ENCODE results near the gene CSTF1. TPM values are rescaled to one million over a fixed set of nuclear protein-coding genes. Genes with fewer than 3 reads are reported as not detected.

The CSTF1 gene
- total and polyA plus RNA-seq, 2 donors (not counting 1 experiment from before 2014, with no cell fraction given), result 31.2 to 55.2 TPM

DNA sequence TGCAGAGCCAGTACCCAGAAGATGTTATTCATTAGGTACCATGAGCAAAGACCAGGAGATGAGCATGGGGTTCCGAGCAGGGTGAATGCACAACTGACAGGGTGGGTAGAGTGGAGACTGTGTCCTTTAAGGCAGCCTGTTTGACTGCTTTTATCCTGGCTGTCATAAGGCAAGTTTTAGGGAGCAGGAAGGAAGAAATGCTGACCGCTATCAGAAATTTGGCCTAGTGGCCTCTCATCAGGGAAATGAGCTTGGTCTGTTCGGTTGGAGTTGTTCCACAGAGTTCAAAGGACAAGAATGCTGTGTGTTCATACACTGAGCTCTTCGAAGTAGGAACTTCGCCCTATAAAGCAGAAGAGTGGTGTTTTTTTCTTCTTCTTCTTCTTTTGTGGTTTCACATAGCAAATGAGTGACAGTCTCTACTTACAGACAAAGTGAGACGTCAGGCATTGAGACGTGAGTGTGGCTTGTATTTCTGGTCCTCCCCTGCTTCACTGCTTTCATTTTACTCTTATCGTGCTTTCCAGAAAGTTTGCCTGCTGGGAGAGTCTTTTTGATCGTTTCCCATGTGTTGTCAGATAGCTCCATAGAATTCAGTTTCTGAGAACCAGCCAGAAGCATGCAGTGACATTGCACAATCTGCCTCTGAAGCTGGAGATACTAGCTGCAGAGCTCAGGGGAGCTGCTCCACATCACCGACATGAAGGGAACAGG, 19.5 kb downstream of the CSTF1 start, which contains the start of gene CASS4:
Gene CASS4 (plus strand): TSS at position 502 of the 714 bp plus-strand sequence. CDS start 199 bp downstream, at position 701.
- no peaks in the 10 kb centered on the region for H3K9me3 ChIP-seq (ENCODE audit: control insufficient read depth, insufficient read depth, low read depth, low read length)
- H3K27ac ChIP-seq (ENCODE audit: insufficient read depth, low read length), result peak within 1 kb of the TSS; percentile 80
- H3K4me1 ChIP-seq (ENCODE audit: control insufficient read depth, extremely low read depth, insufficient read depth, low read length), result peaks cover 11% of the 10 kb centered on the region
- H3K27me3 ChIP-seq (ENCODE audit: control insufficient read depth, insufficient read depth, low read length), result no peaks in the 10 kb centered on the region
- H3K9ac ChIP-seq (ENCODE audit: insufficient read depth, low read length), result peak within 1 kb of the TSS; percentile 74
- peaks cover 5% of the 10 kb centered on the region for H3K36me3 ChIP-seq (ENCODE audit: control insufficient read depth, insufficient read depth, low read length)
- peak within 1 kb of the TSS; percentile 50 to 72 (median 68) for H3K4me3 ChIP-seq (replicated peaks in 1 of 4; ENCODE audit: control extremely low read depth in 1 of 4, insufficient read depth in 1 of 4, low read depth in 3 of 4, low read length in 4 of 4)
- peaks cover 44% of the 10 kb centered on the region for H3K79me2 ChIP-seq (ENCODE audit: control insufficient read depth, insufficient read depth, low read length)
- H4K20me1 ChIP-seq (ENCODE audit: control insufficient read depth, extremely low read depth, insufficient read depth, low read length), result no peaks in the 10 kb centered on the region
- peak; percentile 91 to 93 for DNase-seq (ENCODE audit: low read depth in 2 of 2)
- peak within 1 kb of the TSS; percentile 92 for H3K4me2 ChIP-seq (ENCODE audit: extremely low read depth, insufficient read depth, low read length)
- no peak for TF ChIP-seq EZH2 (IDR thresholded peaks at IDR 0.05; ENCODE audit: low read length, missing control alignments)
- TF ChIP-seq, protein P1, sequence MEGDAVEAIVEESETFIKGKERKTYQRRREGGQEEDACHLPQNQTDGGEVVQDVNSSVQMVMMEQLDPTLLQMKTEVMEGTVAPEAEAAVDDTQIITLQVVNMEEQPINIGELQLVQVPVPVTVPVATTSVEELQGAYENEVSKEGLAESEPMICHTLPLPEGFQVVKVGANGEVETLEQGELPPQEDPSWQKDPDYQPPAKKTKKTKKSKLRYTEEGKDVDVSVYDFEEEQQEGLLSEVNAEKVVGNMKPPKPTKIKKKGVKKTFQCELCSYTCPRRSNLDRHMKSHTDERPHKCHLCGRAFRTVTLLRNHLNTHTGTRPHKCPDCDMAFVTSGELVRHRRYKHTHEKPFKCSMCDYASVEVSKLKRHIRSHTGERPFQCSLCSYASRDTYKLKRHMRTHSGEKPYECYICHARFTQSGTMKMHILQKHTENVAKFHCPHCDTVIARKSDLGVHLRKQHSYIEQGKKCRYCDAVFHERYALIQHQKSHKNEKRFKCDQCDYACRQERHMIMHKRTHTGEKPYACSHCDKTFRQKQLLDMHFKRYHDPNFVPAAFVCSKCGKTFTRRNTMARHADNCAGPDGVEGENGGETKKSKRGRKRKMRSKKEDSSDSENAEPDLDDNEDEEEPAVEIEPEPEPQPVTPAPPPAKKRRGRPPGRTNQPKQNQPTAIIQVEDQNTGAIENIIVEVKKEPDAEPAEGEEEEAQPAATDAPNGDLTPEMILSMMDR (conservative IDR thresholded peaks at IDR 0.05 in 1 of 2, IDR thresholded peaks at IDR 0.05 in 1 of 2; ENCODE audit: low read depth in 1 of 2, low read length in 2 of 2), result peak in 1 of 2 donors; percentile 26
- H2AFZ ChIP-seq (ENCODE audit: low read length), result peak within 1 kb of the TSS; percentile 57

DNA sequence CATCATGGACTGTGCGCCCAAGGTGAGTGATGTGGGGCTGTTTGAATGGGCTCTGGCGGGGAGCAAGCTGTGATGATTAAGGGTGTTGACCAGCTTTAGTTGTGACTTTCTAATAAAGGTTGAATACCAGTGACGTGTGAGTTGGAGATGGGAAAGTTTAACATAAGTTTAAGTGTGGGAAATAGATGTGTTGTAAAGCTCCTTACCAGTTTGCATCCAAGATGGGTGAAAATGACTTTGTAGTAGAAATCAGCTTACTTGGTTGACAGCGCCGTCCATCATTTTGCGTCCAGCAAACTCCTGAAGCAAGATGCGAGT, 20.0 kb downstream of the CSTF1 start:
- H3K4me1 ChIP-seq (ENCODE audit: control insufficient read depth, extremely low read depth, insufficient read depth, low read length), result peaks cover 14% of the 10 kb centered on the region
- H3K79me2 ChIP-seq (ENCODE audit: control insufficient read depth, insufficient read depth, low read length), result peaks cover 49% of the 10 kb centered on the region
- peaks cover 3% of the 10 kb centered on the region for H3K36me3 ChIP-seq (ENCODE audit: control insufficient read depth, insufficient read depth, low read length)
- TF ChIP-seq EZH2 (IDR thresholded peaks at IDR 0.05; ENCODE audit: low read length, missing control alignments), result no peak
- H3K27ac ChIP-seq (ENCODE audit: insufficient read depth, low read length), result peak overlapping the region; percentile 80
- no peaks in the 10 kb centered on the region for H3K27me3 ChIP-seq (ENCODE audit: control insufficient read depth, insufficient read depth, low read length)
- no peaks in the 10 kb centered on the region for H3K9me3 ChIP-seq (ENCODE audit: control insufficient read depth, insufficient read depth, low read depth, low read length)
- peak overlapping the region; percentile 92 for H3K4me2 ChIP-seq (ENCODE audit: extremely low read depth, insufficient read depth, low read length)
- no peak overlapping the region for H2AFZ ChIP-seq (ENCODE audit: low read length)
- H3K4me3 ChIP-seq (replicated peaks in 1 of 4; ENCODE audit: control extremely low read depth in 1 of 4, insufficient read depth in 1 of 4, low read depth in 3 of 4, low read length in 4 of 4), result peak overlapping the region; percentile 50 to 72 (median 68)
- no peak for DNase-seq (ENCODE audit: low read depth in 2 of 2)
- H3K9ac ChIP-seq (ENCODE audit: insufficient read depth, low read length), result peak overlapping the region; percentile 74
- no peaks in the 10 kb centered on the region for H4K20me1 ChIP-seq (ENCODE audit: control insufficient read depth, extremely low read depth, insufficient read depth, low read length)

GRCh38 chr20:56412949-56413348, 20.5 kb downstream of the CSTF1 start:
- peak overlapping the region; percentile 92 for H3K4me2 ChIP-seq (ENCODE audit: extremely low read depth, insufficient read depth, low read length)

More at GRCh38 chr20:56412949-56413348, 20.5 kb downstream of the CSTF1 start:
- peak overlapping the region; percentile 74 for H3K9ac ChIP-seq (ENCODE audit: insufficient read depth, low read length)
- H3K27ac ChIP-seq (ENCODE audit: insufficient read depth, low read length), result peak overlapping the region; percentile 80
- no peak for DNase-seq (ENCODE audit: low read depth in 2 of 2)
- peaks cover 54% of the 10 kb centered on the region for H3K79me2 ChIP-seq (ENCODE audit: control insufficient read depth, insufficient read depth, low read length)
- TF ChIP-seq, protein P1 (conservative IDR thresholded peaks at IDR 0.05 in 1 of 2, IDR thresholded peaks at IDR 0.05 in 1 of 2; ENCODE audit: low read depth in 1 of 2, low read length in 2 of 2), result no peak
- TF ChIP-seq EZH2 (IDR thresholded peaks at IDR 0.05; ENCODE audit: low read length, missing control alignments), result no peak
- no peak overlapping the region for H2AFZ ChIP-seq (ENCODE audit: low read length)
- H3K36me3 ChIP-seq (ENCODE audit: control insufficient read depth, insufficient read depth, low read length), result no peaks in the 10 kb centered on the region
- H3K27me3 ChIP-seq (ENCODE audit: control insufficient read depth, insufficient read depth, low read length), result no peaks in the 10 kb centered on the region
- H3K4me1 ChIP-seq (ENCODE audit: control insufficient read depth, extremely low read depth, insufficient read depth, low read length), result peaks cover 19% of the 10 kb centered on the region
- no peaks in the 10 kb centered on the region for H3K9me3 ChIP-seq (ENCODE audit: control insufficient read depth, insufficient read depth, low read depth, low read length)
- H3K4me3 ChIP-seq (replicated peaks in 1 of 4; ENCODE audit: control extremely low read depth in 1 of 4, insufficient read depth in 1 of 4, low read depth in 3 of 4, low read length in 4 of 4), result peak overlapping the region; percentile 50 to 72 (median 68)
- H4K20me1 ChIP-seq (ENCODE audit: control insufficient read depth, extremely low read depth, insufficient read depth, low read length), result no peaks in the 10 kb centered on the region
